Measurements from ENCODE around the gene MACROD2. TPM values are rescaled to one million over a fixed set of nuclear protein-coding genes. Genes with fewer than 3 reads are reported as not detected.

The MACROD2 gene
- total RNA-seq, 1 experiment from 2014 or later, result 3.1 TPM

DNA sequence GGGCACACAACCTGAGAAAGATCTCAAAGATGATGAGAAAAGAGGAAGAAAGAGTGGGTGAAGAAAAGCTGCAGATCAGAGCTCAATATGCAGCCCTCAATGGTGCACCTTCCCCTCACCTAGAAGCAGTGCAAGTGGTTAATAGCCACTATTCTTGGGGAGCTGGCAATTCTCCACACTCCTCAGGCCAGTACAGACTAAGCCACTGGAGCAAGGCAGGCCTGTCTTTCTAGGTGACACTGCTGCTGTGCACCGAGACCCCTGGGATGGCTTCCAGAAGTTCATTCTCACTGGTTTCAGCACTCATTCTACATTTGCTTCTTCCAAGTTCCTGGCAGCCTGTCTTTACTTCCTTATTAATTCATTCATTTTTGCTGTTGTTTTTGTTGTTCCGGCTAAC, 1604.6 kb downstream of the MACROD2 start:
- ChIA-PET CTCF (interaction anchor here (0.9 kb wide), 1 partner anchor 37 kb away, joined by 3 read pairs; no protein-coding TSS in a partner anchor), POLR2A (no interaction called here)
- Mint-ChIP-seq H3K9me3 (ENCODE audit: unreplicated experiment) (no peaks in the 10 kb centered on the region), H3K27ac (ENCODE audit: low read depth, unreplicated experiment) (no peak overlapping the region), H3K36me3 (ENCODE audit: insufficient read depth, unreplicated experiment) (no peaks in the 10 kb centered on the region), H3K4me1 (ENCODE audit: insufficient read depth, unreplicated experiment) (no peaks in the 10 kb centered on the region), H3K27me3 (ENCODE audit: insufficient read depth, unreplicated experiment) (no peaks in the 10 kb centered on the region), H3K4me3 (ENCODE audit: unreplicated experiment) (no peak overlapping the region)
- TF ChIP-seq, protein P1, sequence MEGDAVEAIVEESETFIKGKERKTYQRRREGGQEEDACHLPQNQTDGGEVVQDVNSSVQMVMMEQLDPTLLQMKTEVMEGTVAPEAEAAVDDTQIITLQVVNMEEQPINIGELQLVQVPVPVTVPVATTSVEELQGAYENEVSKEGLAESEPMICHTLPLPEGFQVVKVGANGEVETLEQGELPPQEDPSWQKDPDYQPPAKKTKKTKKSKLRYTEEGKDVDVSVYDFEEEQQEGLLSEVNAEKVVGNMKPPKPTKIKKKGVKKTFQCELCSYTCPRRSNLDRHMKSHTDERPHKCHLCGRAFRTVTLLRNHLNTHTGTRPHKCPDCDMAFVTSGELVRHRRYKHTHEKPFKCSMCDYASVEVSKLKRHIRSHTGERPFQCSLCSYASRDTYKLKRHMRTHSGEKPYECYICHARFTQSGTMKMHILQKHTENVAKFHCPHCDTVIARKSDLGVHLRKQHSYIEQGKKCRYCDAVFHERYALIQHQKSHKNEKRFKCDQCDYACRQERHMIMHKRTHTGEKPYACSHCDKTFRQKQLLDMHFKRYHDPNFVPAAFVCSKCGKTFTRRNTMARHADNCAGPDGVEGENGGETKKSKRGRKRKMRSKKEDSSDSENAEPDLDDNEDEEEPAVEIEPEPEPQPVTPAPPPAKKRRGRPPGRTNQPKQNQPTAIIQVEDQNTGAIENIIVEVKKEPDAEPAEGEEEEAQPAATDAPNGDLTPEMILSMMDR (IDR thresholded peaks at IDR 0.05; ENCODE audit: unreplicated experiment), result no peak
- no peak for DNase-seq (ENCODE audit: unreplicated experiment)
- BruUV-seq (replicated peaks), result no TSS peak
- intact Hi-C loops (cut with micrococcal nuclease), result no loop called here

GRCh38 chr20:15600565-15600964, 1605.2 kb downstream of the MACROD2 start:
- TF ChIP-seq, protein P1 (IDR thresholded peaks at IDR 0.05; ENCODE audit: unreplicated experiment), result no peak
- H3K9me3 Mint-ChIP-seq (ENCODE audit: unreplicated experiment), result no peaks in the 10 kb centered on the region
- H3K4me3 Mint-ChIP-seq (ENCODE audit: unreplicated experiment), result no peak overlapping the region
- no TSS peak for BruUV-seq (replicated peaks)
- no peak overlapping the region for H3K27ac Mint-ChIP-seq (ENCODE audit: low read depth, unreplicated experiment)
- DNase-seq (ENCODE audit: unreplicated experiment), result no peak
- no peaks in the 10 kb centered on the region for H3K4me1 Mint-ChIP-seq (ENCODE audit: insufficient read depth, unreplicated experiment)
- no peaks in the 10 kb centered on the region for H3K27me3 Mint-ChIP-seq (ENCODE audit: insufficient read depth, unreplicated experiment)
- intact Hi-C loops (cut with micrococcal nuclease), result no loop called here
- ChIA-PET POLR2A (no interaction called here), CTCF (interaction anchor here (0.9 kb wide), 1 partner anchor 36 kb away, joined by 3 read pairs; no protein-coding TSS in a partner anchor)
- H3K36me3 Mint-ChIP-seq (ENCODE audit: insufficient read depth, unreplicated experiment), result no peaks in the 10 kb centered on the region

DNA sequence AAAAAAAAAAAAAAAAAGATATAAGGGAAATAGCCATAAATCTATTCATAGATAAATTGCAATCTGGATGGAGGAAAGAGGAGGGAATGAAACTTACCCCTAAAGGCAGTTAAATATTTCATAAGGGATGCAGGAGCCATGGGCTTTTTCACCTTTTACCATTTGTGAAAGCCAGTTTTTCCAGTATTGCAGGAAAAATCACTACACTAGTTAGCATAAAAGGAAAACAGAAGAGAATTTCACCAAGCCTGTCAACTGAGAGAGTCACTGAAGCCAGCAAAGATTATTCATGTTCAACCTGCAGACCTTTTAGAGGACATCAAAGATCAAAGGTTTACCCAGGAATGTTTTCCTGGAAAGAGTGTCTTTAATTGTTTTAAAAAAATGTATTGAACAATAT, 1608.2 kb downstream of the MACROD2 start:
- Mint-ChIP-seq H3K4me1 (ENCODE audit: insufficient read depth, unreplicated experiment) (no peaks in the 10 kb centered on the region), H3K36me3 (ENCODE audit: insufficient read depth, unreplicated experiment) (no peaks in the 10 kb centered on the region), H3K4me3 (ENCODE audit: unreplicated experiment) (no peak overlapping the region), H3K27ac (ENCODE audit: low read depth, unreplicated experiment) (no peak overlapping the region), H3K27me3 (ENCODE audit: insufficient read depth, unreplicated experiment) (no peaks in the 10 kb centered on the region), H3K9me3 (ENCODE audit: unreplicated experiment) (no peaks in the 10 kb centered on the region)
- CTCF ChIA-PET, result no interaction called here
- POLR2A ChIA-PET, result interaction anchor here (0.6 to 0.7 kb wide), 2 partner anchors 8 to 346 kb away, joined by 3 to 4 read pairs; no protein-coding TSS in a partner anchor
- DNase-seq (ENCODE audit: unreplicated experiment), result no peak
- TF ChIP-seq, protein P1 (IDR thresholded peaks at IDR 0.05; ENCODE audit: unreplicated experiment), result no peak
- no TSS peak for BruUV-seq (replicated peaks)
- intact Hi-C loops (cut with micrococcal nuclease), result no loop called here

- no TSS peak for BruUV-seq (replicated peaks)
- no peak overlapping the region for H3K27ac Mint-ChIP-seq (ENCODE audit: low read depth, unreplicated experiment)
- H3K36me3 Mint-ChIP-seq (ENCODE audit: insufficient read depth, unreplicated experiment), result no peaks in the 10 kb centered on the region
- intact Hi-C loops (cut with micrococcal nuclease), result no loop called here
- H3K27me3 Mint-ChIP-seq (ENCODE audit: insufficient read depth, unreplicated experiment), result no peaks in the 10 kb centered on the region
- no peak overlapping the region for H3K4me3 Mint-ChIP-seq (ENCODE audit: unreplicated experiment)
- TF ChIP-seq, protein P1 (IDR thresholded peaks at IDR 0.05; ENCODE audit: unreplicated experiment), result no peak
- H3K9me3 Mint-ChIP-seq (ENCODE audit: unreplicated experiment), result no peaks in the 10 kb centered on the region
- DNase-seq (ENCODE audit: unreplicated experiment), result no peak
- no peaks in the 10 kb centered on the region for H3K4me1 Mint-ChIP-seq (ENCODE audit: insufficient read depth, unreplicated experiment)
- ChIA-PET CTCF (interaction anchor here (0.7 kb wide), 2 partner anchors 24 to 1587 kb away, joined by 3 to 4 read pairs; no protein-coding TSS in a partner anchor), POLR2A (interaction anchor here (0.6 kb wide), 1 partner anchor 9 kb away, joined by 4 read pairs; no protein-coding TSS in a partner anchor)
Observed at GRCh38 chr20:15603978-15604805, 1608.9 kb downstream of the MACROD2 start.

All from MCF 10A (cell line).